ENCODE data around the gene ZBTB39.

DNA sequence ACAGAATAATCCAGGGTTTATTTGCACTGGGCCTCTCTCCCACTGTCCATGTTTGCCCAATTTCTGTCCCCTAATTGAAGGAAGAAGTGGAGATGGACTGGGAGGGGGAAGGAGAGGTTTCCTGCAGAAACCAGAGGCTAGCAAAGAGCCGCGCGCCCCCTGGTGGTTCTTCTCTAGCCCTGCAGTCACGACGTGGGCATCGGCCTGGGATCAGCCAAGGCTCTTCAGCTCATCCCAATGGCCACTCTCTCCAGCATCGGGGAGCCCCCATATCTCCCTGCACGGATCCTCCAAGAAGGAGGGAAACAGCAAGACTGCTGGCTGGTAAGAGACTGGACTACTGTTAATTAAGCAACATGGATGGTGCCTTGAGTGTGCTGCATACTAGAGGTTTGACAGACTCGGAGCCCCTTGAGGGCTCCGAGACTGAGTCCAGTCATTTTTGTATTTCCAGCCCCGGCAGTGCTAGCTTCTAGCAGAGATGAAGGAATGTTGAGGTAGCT, 18.7 kb downstream of the ZBTB39 start:
- TF ChIP-seq CTCF (conservative IDR thresholded peaks at IDR 0.05), result peak; percentile 95
- TF ChIP-seq EZH2 (IDR thresholded peaks at IDR 0.05; ENCODE audit: low read depth), result no peak
